A549 (cell line): ENCODE results near the gene TBCE. TPM values are rescaled to one million over a fixed set of nuclear protein-coding genes. Genes with fewer than 3 reads are reported as not detected.

Source experiments
- ATAC-seq, 2 experiments: fragments of 200-7000 bp in 1 of 2; fragments of >200 bp in 1 of 2; cut with Nextera tagmentation in 1 of 2; cut with Tn5 transposase in 1 of 2; 3 replicates each; pipeline versions ENCODE4 v1.8.0 to v1.9.1; 2018 to 2020; ENCODE audit warnings: mild to moderate bottlenecking in 1 of 2, moderate library complexity in 1 of 2
- CTCF ChIA-PET: fragments of 300-600 bp; sonication (Branson Sonifier 250); formaldehyde crosslinking; extraction: SDS; loops from one replicate; lab custom pipeline; 2021; ENCODE audit warnings: antibody characterized with exemption, inconsistent platforms; lab: Yijun Ruan, JAX
- POLR2A ChIA-PET: fragments of 350-600 bp; formaldehyde crosslinking; extraction: SDS; loops from one replicate; lab custom pipeline; 2021; ENCODE audit warnings: antibody characterized with exemption, inconsistent platforms; lab: Yijun Ruan, JAX
- DNase-seq, 2 experiments: peaks; one replicate each; pipeline versions ENCODE4 v3.0.0 to v3.0.0-alpha.2; 2011 to 2016; ENCODE audit warnings: low read depth in 1 of 2, low spot score in 1 of 2
- FAIRE-seq: peaks from 2 replicates; lab custom pipeline; 2011; peaks lifted over from hg19 to GRCh38; lab: Jason Lieb, UNC
- H3K27ac ChIP-seq, 2 experiments: fragments of >200 bp; sonication (Bioruptor Twin); formaldehyde crosslinking; 3 replicates each; pipeline ENCODE4 v1.5.1; 2016 to 2017
- H3K4me1 ChIP-seq: fragments of >200 bp; sonication (Bioruptor Twin); formaldehyde crosslinking; 3 replicates; pipeline ENCODE4 v1.6.1; 2016
- H3K4me2 ChIP-seq: fragments of >200 bp; sonication (Bioruptor Twin); formaldehyde crosslinking; 3 replicates; pipeline ENCODE4 v1.6.1; 2016
- H3K4me3 ChIP-seq: fragments of >200 bp; sonication (Bioruptor Twin); formaldehyde crosslinking; 3 replicates; pipeline ENCODE4 v1.5.1; 2016
- H3K9me3 ChIP-seq: fragments of >200 bp; sonication (Bioruptor Twin); formaldehyde crosslinking; 3 replicates; pipeline ENCODE4 v1.6.1; 2016
- CBX2 ChIP-seq: fragments of 200-600 bp; sonication (generic); IDR thresholded peaks from 2 replicates; pipeline ENCODE4 v1.6.1; 2016; ENCODE audit warnings: low read depth, mild to moderate bottlenecking, borderline replicate concordance
- CBX8 ChIP-seq: fragments of 200-600 bp; sonication (generic); IDR thresholded peaks from 2 replicates; pipeline ENCODE4 v1.6.1; 2016
- CEBPB ChIP-seq, 2 experiments: fragments of >200 bp in 1 of 2; sonication (Bioruptor Twin) in 1 of 2; formaldehyde crosslinking in 1 of 2; IDR thresholded peaks; 2 replicates each; pipeline ENCODE4 v1.6.1; 2012 to 2016
- EP300 ChIP-seq, 2 experiments: fragments of >200 bp; sonication (Bioruptor Twin); formaldehyde crosslinking; IDR thresholded peaks; 2 replicates in 1 of 2; 3 replicates in 1 of 2; pipeline ENCODE4 v1.6.1; 2016 to 2017
- ESRRA ChIP-seq: fragments of 150-350 bp; IDR thresholded peaks from 2 replicates; pipeline ENCODE4 v1.6.1; 2014; ENCODE audit warnings: mild to moderate bottlenecking, low read length, borderline replicate concordance
- FOSB ChIP-seq: fragments of 250-450 bp; sonication (Bioruptor Pico); IDR thresholded peaks from 2 replicates; pipeline ENCODE4 v1.5.0; 2020; ENCODE audit warnings: mild to moderate bottlenecking, moderate library complexity
- FOSL2 ChIP-seq, 2 experiments: fragments of 450-650 bp in 1 of 2; fragments of >200 bp in 1 of 2; sonication (Bioruptor Twin) in 1 of 2; formaldehyde crosslinking; IDR thresholded peaks; 2 replicates each; pipeline versions ENCODE4 v1.5.0 to v1.6.1; 2016 to 2020; ENCODE audit warnings: mild to moderate bottlenecking in 1 of 2, moderate library complexity in 1 of 2
- GATA3 ChIP-seq: IDR thresholded peaks from 2 replicates; pipeline ENCODE4 v1.6.1; 2012; ENCODE audit warnings: borderline replicate concordance
- HOXA7 ChIP-seq: fragments of 250-450 bp; sonication (Bioruptor Pico); IDR thresholded peaks from 2 replicates; pipeline ENCODE4 v1.5.0; 2020; ENCODE audit warnings: mild to moderate bottlenecking, moderate library complexity
- HOXB13 ChIP-seq: fragments of 250-450 bp; sonication (Bioruptor Pico); IDR thresholded peaks from 2 replicates; pipeline ENCODE4 v1.5.0; 2020; ENCODE audit warnings: low read depth, mild to moderate bottlenecking, moderate library complexity
- HOXB5 ChIP-seq: fragments of 250-450 bp; sonication (Bioruptor Pico); IDR thresholded peaks from 2 replicates; pipeline ENCODE4 v1.5.0; 2020; ENCODE audit warnings: mild to moderate bottlenecking, moderate library complexity
- JUN ChIP-seq, 2 experiments: fragments of >200 bp; sonication (Bioruptor Twin); formaldehyde crosslinking; IDR thresholded peaks; 2 replicates in 1 of 2; 3 replicates in 1 of 2; pipeline ENCODE4 v1.6.1; 2016 to 2017
- JUNB ChIP-seq: fragments of >200 bp; sonication (Bioruptor Twin); formaldehyde crosslinking; IDR thresholded peaks from 2 replicates; pipeline ENCODE4 v1.6.1; 2016
- KDM1A ChIP-seq: fragments of 200-600 bp; sonication (generic); IDR thresholded peaks from 2 replicates; pipeline ENCODE4 v1.6.1; 2016; ENCODE audit warnings: low read depth, mild to moderate bottlenecking
- MAFK ChIP-seq: fragments of 450-650 bp; IDR thresholded peaks from 2 replicates; pipeline ENCODE4 v1.6.1; 2014; ENCODE audit not compliant: partially characterized antibody
- NFE2L2 ChIP-seq: fragments of 150-350 bp; conservative IDR thresholded peaks from 2 replicates; pipeline ENCODE4 v1.6.1; 2014; ENCODE audit warnings: low read length
- POLR2A ChIP-seq: IDR thresholded peaks from 2 replicates; pipeline ENCODE4 v1.6.1; 2012; ENCODE audit warnings: mild to moderate bottlenecking, low read length
- RFX5 ChIP-seq: fragments of 450-650 bp; IDR thresholded peaks from 2 replicates; pipeline ENCODE4 v1.7.1; 2014; ENCODE audit warnings: antibody characterized with exemption, mild to moderate bottlenecking, moderate library complexity
- TFCP2L1 ChIP-seq: fragments of 250-450 bp; sonication (Bioruptor Pico); IDR thresholded peaks from 2 replicates; pipeline ENCODE4 v1.5.0; 2021; ENCODE audit warnings: mild to moderate bottlenecking
- TP53 ChIP-seq: fragments of 250-450 bp; sonication (Bioruptor Pico); IDR thresholded peaks from 2 replicates; pipeline ENCODE4 v1.5.0; 2021; ENCODE audit warnings: mild to moderate bottlenecking, moderate library complexity
- ZC3H11A ChIP-seq: fragments of 450-650 bp; IDR thresholded peaks from 2 replicates; pipeline ENCODE4 v1.6.1; 2014; ENCODE audit warnings: antibody characterized with exemption, mild to moderate bottlenecking
- ZFP36 ChIP-seq: fragments of 450-650 bp; IDR thresholded peaks from 2 replicates; pipeline ENCODE4 v1.6.1; 2014; ENCODE audit warnings: borderline replicate concordance; ENCODE audit not compliant: partially characterized antibody
- ZNF302 ChIP-seq: fragments of 250-450 bp; sonication (Bioruptor Pico); IDR thresholded peaks from 2 replicates; pipeline ENCODE4 v1.9.0; 2021; ENCODE audit warnings: inconsistent platforms, mild to moderate bottlenecking, moderate library complexity
- WGBS: methylation state at CpG from one replicate; pipeline ENCODE4 v1.1.6; 2017; ENCODE audit errors: missing lambda C conversion rate; 5-methylcytosine and 5-hydroxymethylcytosine counted together
- polyA plus RNA-seq, 4 experiments: library from polyadenylated mRNA; depleted of rRNA in 3 of 4; stranded (reverse); fragments of >200 nt; fragmentation: RNase III in 1 of 4; extraction: RNeasy Plus Mini Kit Qiagen cat#74134 plus additional on column Dnase treatment in 1 of 4; gene quantifications; 2 replicates in 3 of 4; 3 replicates in 1 of 4; pipeline ENCODE4 v1.2.3, GENCODE V29; 2011 to 2017
- TF ChIP-seq, protein P1 (sequence below): fragments of 250-450 bp; sonication (Bioruptor Pico); IDR thresholded peaks from 2 replicates; pipeline ENCODE4 v1.5.0; 2021; ENCODE audit warnings: mild to moderate bottlenecking, moderate library complexity, borderline replicate concordance
- TF ChIP-seq, protein P2 (sequence below): IDR thresholded peaks from 2 replicates; pipeline ENCODE4 v1.6.1; 2012
- TF ChIP-seq, protein P3 (sequence below): fragments of 200-600 bp; sonication (generic); IDR thresholded peaks from 2 replicates; pipeline ENCODE4 v1.6.1; 2016; ENCODE audit warnings: antibody characterized with exemption, mild to moderate bottlenecking, moderate library complexity

The TBCE gene
- polyA plus RNA-seq, 2 of the 4 experiments (the other 2 are of a cell fraction): 45.1 to 65.2 TPM

DNA sequence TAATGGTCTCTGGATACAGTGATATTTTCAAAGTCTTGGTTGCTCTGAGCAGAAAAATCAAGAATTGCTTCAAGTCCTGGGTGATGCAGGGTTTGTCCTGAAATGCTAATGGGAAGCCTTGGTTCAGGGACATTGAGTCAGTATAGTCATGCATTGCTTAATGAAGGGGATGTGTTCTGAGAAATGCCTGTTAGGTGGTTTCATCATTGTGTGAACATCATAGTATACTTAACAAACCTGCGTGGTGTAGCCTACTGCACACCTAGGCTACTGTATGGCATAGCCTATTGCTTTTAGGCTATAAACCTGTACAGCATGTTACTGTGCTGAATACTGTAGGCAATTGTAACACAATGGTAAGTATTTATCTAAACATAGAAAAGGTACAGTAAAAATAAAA is 36.4 kb downstream of the TBCE start:
- peak in 1 of 2 experiments; percentile 23 for DNase-seq
- ChIA-PET POLR2A (interaction anchor here (1.3 kb wide), 1 partner anchor 36 kb away, joined by 5 read pairs; the partner anchor contains the start of gene TBCE), CTCF (interaction anchor here (1.2 to 4.8 kb wide), 3 partner anchors 12 to 150 kb away, joined by 3 to 39 read pairs (median 4); no protein-coding TSS in a partner anchor)
- Histone ChIP-seq H3K4me1 (peaks cover 90% of the 10 kb centered on the region), H3K9me3 (no peaks in the 10 kb centered on the region), H3K4me3 (no peak overlapping the region), H3K4me2 (peak overlapping the region; percentile 66), H3K27ac (peak overlapping the region; percentile 83 to 85)
- no peak for FAIRE-seq
- 62% methylated on average over 1 of the region's 1 CpG for WGBS
- ATAC-seq: peak; percentile 35 to 44; a peak in 3 of 6 replicates
- TF ChIP-seq KDM1A: no peak
- TF ChIP-seq, protein P1, sequence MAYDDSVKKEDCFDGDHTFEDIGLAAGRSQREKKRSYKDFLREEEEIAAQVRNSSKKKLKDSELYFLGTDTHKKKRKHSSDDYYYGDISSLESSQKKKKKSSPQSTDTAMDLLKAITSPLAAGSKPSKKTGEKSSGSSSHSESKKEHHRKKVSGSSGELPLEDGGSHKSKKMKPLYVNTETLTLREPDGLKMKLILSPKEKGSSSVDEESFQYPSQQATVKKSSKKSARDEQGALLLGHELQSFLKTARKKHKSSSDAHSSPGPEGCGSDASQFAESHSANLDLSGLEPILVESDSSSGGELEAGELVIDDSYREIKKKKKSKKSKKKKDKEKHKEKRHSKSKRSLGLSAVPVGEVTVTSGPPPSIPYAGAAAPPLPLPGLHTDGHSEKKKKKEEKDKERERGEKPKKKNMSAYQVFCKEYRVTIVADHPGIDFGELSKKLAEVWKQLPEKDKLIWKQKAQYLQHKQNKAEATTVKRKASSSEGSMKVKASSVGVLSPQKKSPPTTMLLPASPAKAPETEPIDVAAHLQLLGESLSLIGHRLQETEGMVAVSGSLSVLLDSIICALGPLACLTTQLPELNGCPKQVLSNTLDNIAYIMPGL: no peak
- no peak for TF ChIP-seq FOSL2 (IDR thresholded peaks at IDR 0.05)
- peak; percentile 12; the same call in 1 of the 2 replicates for TF ChIP-seq FOSL2 (CRISPR knock-in tag; IDR thresholded peaks at IDR 0.05)
- TF ChIP-seq CEBPB (IDR thresholded peaks at IDR 0.05): 0 out of 4 replicates have a peak, but pooled peaks of 1 of the 2 experiments have one; percentile 18

DNA sequence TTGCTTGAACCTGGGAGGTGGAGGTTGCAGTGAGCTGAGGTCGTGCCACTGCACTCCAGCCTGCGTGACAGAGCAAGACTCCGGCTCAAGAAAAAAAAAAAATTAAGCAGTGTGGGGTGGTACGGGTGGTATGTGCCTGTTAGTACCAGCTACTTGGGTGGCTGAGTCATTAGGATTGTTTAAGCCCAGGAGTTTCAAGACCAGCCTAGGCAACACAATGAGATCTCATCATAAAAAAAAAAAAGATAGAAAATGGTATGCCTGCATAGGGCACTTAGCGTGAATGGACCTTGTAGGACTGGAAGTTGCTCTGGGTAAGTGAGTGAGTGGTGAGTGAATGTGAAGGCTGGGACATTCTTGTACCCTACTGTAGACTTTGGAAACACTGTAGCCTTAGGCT is 37.0 kb downstream of the TBCE start:
- ATAC-seq (peak; percentile 83 to 90), FAIRE-seq (no peak), DNase-seq (peak in 1 of 2 experiments; percentile 90)
- TF ChIP-seq HOXA7 (CRISPR knock-in tag) (no peak), CBX8 (no peak), ZNF302 (CRISPR knock-in tag) (peak; percentile 22; the same call in 1 of the 2 replicates), TFCP2L1 (CRISPR knock-in tag) (no peak), ZFP36 (no peak), FOSL2 (IDR thresholded peaks at IDR 0.05) (no peak), FOSL2 (CRISPR knock-in tag; IDR thresholded peaks at IDR 0.05) (peak; percentile 70), JUNB (peak; percentile 25; the same call in 1 of the 2 replicates), MAFK (peak; percentile 20), GATA3 (0 out of 2 replicates have a peak, but pooled peaks have one; percentile 29), HOXB5 (CRISPR knock-in tag) (peak; percentile 62), ESRRA (no peak), HOXB13 (no peak), EP300 (IDR thresholded peaks at IDR 0.05) (peak in 1 of 2 experiments; percentile 20; a peak in 1 of 5 replicates)
- TF ChIP-seq, protein P2, sequence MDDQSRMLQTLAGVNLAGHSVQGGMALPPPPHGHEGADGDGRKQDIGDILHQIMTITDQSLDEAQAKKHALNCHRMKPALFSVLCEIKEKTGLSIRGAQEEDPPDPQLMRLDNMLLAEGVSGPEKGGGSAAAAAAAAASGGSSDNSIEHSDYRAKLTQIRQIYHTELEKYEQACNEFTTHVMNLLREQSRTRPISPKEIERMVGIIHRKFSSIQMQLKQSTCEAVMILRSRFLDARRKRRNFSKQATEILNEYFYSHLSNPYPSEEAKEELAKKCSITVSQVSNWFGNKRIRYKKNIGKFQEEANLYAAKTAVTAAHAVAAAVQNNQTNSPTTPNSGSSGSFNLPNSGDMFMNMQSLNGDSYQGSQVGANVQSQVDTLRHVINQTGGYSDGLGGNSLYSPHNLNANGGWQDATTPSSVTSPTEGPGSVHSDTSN: no peak
- ChIA-PET CTCF (interaction anchor here (1.2 to 4.8 kb wide), 3 partner anchors 12 to 151 kb away, joined by 3 to 39 read pairs (median 4); no protein-coding TSS in a partner anchor), POLR2A (interaction anchor here (0.6 to 1.3 kb wide), 2 partner anchors 37 to 76 kb away, joined by 3 to 5 read pairs; partner anchors contain the start of genes ARID4B, GGPS1 and TBCE)
- H3K27ac ChIP-seq: peak overlapping the region; percentile 83 to 85
- no peak overlapping the region for H3K4me3 ChIP-seq
- H3K4me2 ChIP-seq: peak overlapping the region; percentile 66
- H3K4me1 ChIP-seq: peaks cover 90% of the 10 kb centered on the region
- 3% methylated on average over 5 of the region's 5 CpGs for WGBS
- no peaks in the 10 kb centered on the region for H3K9me3 ChIP-seq

DNA sequence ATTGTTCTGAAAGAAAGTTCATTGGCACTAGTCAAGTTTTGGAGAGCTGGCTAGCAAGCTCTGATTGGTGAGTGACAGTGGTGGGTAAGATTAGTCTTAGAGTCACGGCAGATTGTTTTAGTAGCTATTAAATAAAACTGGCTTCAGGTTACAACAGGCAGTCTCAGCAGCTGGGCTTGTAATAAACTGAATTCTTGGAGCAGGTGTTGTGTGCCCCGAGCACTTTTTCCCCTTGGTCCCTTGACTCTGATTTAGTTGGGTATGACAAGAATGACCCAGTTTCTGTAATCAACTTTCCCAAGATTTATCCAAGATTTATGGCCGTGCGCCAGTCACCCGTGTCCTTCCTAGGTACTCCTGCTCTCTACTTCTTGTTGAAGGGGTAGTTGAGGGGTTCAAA is 40.2 kb downstream of the TBCE start:
- H3K9me3 ChIP-seq: no peaks in the 10 kb centered on the region
- ChIA-PET CTCF (no interaction called here), POLR2A (interaction anchor here (0.9 kb wide), 1 partner anchor 40 kb away, joined by 3 read pairs; the partner anchor contains the start of gene TBCE)
- FAIRE-seq: no peak
- DNase-seq: no peak
- H3K4me2 ChIP-seq: peak overlapping the region; percentile 74
- ATAC-seq: no peak
- peaks cover 85% of the 10 kb centered on the region for H3K4me1 ChIP-seq
- no peak overlapping the region for H3K4me3 ChIP-seq
- H3K27ac ChIP-seq: peak overlapping the region; percentile 83 to 85
- no peak for TF ChIP-seq HOXB5 (CRISPR knock-in tag)
- no peak for TF ChIP-seq ZNF302 (CRISPR knock-in tag)
- TF ChIP-seq ZC3H11A: no peak
- no peak for TF ChIP-seq RFX5
- no peak for TF ChIP-seq POLR2A
- TF ChIP-seq CBX2: no peak
- no peak for TF ChIP-seq FOSB (CRISPR knock-in tag)
- no peak for TF ChIP-seq TP53 (CRISPR knock-in tag)
- TF ChIP-seq ZFP36: no peak
- TF ChIP-seq, protein P3, sequence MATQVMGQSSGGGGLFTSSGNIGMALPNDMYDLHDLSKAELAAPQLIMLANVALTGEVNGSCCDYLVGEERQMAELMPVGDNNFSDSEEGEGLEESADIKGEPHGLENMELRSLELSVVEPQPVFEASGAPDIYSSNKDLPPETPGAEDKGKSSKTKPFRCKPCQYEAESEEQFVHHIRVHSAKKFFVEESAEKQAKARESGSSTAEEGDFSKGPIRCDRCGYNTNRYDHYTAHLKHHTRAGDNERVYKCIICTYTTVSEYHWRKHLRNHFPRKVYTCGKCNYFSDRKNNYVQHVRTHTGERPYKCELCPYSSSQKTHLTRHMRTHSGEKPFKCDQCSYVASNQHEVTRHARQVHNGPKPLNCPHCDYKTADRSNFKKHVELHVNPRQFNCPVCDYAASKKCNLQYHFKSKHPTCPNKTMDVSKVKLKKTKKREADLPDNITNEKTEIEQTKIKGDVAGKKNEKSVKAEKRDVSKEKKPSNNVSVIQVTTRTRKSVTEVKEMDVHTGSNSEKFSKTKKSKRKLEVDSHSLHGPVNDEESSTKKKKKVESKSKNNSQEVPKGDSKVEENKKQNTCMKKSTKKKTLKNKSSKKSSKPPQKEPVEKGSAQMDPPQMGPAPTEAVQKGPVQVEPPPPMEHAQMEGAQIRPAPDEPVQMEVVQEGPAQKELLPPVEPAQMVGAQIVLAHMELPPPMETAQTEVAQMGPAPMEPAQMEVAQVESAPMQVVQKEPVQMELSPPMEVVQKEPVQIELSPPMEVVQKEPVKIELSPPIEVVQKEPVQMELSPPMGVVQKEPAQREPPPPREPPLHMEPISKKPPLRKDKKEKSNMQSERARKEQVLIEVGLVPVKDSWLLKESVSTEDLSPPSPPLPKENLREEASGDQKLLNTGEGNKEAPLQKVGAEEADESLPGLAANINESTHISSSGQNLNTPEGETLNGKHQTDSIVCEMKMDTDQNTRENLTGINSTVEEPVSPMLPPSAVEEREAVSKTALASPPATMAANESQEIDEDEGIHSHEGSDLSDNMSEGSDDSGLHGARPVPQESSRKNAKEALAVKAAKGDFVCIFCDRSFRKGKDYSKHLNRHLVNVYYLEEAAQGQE: no peak
- no peak for TF ChIP-seq NFE2L2
- no peak for TF ChIP-seq JUN (IDR thresholded peaks at IDR 0.05)
- TF ChIP-seq HOXB13: no peak
- 59% methylated on average over 5 of the region's 5 CpGs for WGBS
